NOMO-1 treated with dmso at 0.1 percent for 144 hours (cell line): ENCODE data around the gene ENOPH1.
"Not testable (repeated sequence)": the region's sequence is repeated elsewhere in the genome, so short reads cannot be mapped to it uniquely, and the experiment has no call there.

Source experiments
- DNase-seq: peaks from one replicate; lab custom pipeline; 2025; ENCODE audit not compliant: unreplicated experiment; lab: John Stamatoyannopoulos, UW

Gene ENOPH1

DNA sequence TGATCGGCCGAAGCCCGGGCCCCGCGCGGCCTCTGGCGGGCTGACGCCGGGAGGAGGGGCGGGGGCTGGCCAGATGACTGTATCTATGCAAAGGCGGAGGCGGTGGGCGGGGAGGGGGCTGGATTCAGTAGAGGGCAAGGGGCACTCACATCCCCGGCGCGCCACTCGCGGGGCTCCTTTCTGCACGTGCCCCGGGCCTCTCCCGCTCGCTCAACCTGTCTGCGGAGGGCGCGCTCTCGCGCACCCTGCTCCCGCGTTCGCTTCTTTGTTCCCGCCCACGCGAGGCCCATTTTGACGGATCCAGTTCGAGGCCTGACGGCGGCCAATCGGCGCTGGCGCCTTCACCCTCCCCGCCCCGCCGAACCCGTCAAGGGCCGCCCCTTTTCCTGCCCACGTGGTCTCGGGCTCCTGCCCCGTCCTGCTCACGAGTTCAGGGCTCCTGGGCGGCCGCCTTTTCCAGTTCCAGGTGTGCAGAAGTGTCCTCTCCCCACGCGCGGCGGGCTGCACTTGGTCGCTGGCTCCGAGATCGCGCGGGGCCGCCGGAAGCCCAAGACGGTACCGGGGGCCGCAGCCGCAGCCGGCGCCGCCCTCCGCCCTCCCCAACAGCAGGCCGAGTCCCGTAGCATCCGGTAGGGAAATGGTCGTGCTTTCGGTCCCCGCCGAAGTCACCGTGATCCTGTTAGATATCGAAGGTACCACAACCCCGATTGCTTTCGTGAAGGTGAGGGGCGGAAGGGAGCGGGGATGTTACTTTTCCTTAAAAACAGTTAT, at the start of gene ENOPH1, which contains the start of gene HNRNPDL:
ENOPH1 (plus strand) TSS at position 398 of the 771 bp plus-strand sequence; CDS start at position 638, 240 bp downstream.
HNRNPDL (minus strand) TSS at position 270 of the 771 bp plus-strand sequence. CDS start 772 bp downstream, outside the sequence.
- peak; percentile 94 for DNase-seq

DNA sequence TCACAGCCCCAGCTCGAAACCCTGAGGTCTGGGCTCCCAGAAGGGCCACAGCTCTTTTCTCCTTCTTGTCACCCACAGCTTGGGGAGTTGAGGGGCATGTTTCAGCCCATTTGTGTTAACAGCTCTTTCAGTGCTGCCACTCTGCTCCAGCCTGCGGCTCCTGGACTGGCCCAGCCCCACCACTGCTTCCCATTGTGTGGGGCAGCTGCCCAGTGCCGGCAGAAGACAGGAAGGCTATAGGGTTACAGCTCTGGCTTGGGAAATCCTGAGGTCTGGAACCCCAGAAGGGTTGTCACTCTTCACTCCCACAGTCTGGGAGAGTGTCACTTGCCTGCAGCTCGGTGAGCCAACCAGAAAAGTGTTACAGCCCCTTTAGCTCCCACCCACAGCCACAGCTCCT, 49.6 kb upstream of the ENOPH1 start:
- no peak for DNase-seq

DNA sequence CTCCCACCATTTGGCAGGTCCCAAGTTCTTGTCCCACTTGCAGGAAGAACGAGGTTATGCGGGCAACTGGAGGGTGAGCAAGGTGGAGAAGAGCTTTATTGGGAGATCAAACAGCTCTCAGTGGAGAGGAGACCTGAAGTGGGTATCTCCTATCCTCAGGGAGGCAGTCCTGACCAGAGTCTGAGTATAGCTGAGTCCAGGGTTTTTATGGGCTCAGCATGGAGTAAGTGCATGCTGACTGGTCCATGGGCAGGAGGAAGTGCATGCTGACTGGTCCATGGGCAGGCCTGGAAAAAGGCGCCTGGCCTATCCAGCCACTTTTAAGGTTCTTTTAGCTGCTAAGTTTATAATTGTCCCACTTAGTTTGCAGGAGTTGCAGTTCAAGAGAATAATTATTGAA, 49.2 kb upstream of the ENOPH1 start:
- DNase-seq: no peak

DNA sequence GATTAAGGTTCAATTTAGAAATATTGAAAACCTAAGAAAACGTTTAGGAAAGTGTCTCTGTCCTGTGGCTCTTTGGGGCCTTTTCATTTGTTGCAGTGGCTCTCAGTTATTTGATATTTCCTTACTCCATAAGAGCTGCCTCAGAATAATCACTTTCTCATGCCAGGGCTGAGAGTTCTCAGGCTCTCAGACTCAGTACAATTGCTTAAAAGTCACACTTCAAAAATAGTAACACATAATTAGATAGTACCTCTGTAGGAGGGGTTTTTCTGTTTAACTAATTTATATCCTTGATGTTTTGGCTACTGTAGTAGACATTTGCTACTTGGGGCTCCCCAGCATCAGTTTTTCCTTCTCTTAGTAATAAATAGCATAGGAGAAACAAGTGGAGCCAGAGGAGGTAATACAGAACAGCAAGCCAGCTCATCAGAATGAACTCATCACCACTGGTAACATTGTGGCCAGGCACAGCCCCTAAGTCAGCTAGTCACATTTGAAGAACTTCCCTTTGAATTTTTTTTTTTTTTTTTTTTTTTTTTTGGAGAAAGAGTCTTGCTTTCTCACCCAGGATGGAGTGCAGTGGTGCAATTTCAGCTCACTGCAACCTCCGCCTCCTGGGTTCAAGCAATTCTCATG, 48.6 kb upstream of the ENOPH1 start:
- no peak for DNase-seq

DNA sequence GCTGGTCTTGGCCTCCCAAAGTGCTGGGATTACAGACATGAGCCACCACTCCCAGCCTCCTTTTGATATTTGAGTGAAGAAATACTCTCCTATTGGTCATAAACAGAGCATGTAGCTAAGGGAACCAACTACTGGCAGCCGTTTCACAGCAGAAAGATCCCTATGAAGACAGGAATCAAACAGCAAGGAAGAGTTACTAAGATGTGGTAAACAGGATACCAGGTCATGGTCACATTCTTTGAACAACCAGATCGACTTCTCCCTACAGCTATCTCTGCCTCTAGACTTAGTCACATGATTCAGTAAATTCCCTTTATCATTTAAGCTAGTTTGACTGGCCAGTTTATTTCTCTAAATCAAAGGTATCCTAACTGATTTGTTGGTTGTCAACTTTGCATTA, 47.6 kb upstream of the ENOPH1 start:
- DNase-seq: no peak

DNA sequence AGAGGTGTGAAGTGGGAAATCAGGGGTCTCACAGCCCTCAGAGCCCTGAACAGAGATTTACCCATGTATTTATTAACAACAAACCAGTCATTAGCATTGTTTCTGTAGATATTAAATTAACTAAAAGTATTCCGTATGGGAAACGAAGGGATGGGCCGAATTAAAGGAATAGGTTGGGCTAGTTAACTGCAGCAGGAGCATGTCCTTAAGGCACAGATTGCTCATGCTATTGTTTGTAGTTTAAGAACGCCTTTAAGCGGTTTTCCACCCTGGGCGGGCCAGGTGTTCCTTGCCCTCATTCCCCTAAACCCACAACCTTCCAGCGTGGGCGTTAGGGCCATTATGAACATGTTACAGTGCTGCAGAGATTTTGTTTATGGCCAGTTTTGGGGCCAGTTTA, 44.1 kb upstream of the ENOPH1 start:
- not testable (repeated sequence) for DNase-seq

DNA sequence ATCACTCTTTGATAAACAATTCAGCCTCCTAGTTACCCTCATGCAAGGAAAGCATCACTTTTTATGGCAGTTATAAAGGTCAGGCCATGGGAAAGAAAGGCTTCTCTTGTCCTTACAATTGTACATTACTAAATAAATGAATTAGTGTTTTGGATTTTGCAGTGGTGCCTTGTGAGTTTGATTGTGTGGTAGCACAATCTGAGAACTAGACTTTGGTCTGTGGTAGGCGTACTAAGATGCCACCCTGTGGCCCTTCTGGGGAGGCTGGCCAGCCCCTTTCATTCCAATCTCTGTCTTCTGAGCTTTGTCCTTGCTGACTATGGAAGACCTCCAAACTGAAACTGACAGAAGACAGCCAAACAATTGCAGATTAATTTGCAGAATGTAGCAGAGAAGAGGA, 42.0 kb upstream of the ENOPH1 start:
- DNase-seq: no peak

DNA sequence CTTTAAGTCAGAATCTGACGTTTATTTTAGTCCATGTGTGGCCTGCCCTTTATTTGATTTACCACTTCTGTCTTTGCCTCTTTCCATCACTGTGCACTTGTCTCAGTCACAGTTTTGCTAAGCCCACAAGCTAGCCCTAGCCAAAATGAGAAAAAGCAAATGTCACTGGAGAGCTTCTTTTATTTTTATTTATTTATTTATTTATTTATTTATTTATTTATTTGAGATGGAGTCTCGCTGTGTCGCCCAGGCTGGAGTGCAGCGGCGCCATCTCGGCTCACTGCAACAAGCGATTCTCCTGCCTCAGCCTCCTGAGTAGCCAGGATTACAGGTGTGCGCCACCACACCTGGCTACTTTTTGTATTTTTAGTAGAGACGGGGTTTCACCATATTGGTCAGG, 40.3 kb upstream of the ENOPH1 start:
- DNase-seq: not testable (repeated sequence)

DNA sequence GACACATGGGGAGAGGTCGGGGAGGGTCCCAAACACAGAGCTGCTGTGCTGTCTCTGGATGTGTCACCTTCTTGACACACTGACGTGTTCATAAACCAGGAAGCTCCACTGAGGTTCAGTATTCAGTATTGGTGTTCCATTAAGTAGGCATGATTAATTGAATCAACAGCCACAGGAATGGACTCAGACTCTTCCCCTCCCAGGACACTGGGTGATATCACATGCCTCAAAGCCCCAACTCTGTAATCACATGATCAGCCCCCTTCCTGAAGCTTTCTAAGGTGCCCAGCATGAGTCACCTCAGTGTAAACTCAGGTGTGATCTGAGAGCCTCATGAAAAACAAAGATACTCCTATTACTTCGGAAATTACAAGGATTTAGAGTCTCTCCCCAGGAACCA, 35.5 kb upstream of the ENOPH1 start:
- DNase-seq: no peak

DNA sequence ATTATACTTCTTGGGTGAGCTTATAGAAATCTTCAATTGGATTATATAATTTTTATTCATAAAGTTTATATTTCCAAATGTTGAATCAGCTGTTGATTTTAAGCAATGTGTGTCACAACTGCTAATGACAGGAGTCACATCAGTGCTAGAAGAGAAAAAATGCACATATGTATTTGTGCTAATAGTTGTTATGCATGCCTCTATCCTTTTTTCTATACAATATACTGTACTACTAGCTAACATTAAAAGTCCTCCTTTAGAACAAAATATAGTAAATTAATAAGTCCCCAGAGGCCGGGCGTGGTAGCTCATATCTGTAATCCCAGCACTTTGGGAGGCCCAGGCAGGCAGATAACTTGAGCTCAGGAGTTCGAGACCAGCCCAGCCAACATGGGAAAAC, 32.9 kb upstream of the ENOPH1 start:
- no peak for DNase-seq

DNA sequence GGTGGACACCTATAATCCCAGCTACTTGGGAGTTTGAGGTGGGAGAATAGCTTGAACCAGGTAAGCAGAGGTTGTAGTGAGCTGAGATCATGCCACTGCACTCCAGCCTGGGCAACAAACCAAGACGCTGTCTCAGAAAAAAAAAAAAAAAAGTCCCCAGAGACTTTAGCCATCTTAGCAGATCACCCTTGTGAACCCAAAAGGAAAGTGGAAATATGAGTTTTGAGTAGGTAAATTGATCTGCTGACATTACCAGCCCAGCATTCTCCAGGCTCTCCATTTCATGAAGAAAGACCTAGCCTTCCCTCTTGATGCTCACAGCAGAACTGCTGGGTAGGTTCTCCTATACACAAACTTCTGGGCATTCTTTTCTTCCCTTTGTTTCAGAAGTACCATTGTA, 32.1 kb upstream of the ENOPH1 start:
- DNase-seq: no peak

DNA sequence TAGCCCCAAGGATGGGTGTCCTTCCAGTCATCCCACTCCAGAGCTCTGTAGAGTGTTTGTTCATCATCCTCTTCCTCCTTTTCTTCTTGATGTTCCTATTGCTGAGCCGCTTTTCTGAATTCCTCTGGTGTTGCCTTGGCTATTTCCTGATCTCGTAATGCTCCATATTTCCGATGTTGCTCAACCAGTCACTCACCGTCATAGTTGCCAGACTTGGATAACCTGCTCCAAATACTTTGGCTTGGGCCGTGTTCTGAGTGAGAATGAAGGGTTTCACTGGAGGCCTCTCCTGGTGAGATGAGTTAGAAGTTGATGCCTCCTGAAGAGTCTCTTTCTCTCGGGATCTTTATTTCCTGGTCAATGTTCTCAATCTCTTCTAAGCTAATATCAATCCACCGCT, 28.8 kb upstream of the ENOPH1 start:
- no peak for DNase-seq

DNA sequence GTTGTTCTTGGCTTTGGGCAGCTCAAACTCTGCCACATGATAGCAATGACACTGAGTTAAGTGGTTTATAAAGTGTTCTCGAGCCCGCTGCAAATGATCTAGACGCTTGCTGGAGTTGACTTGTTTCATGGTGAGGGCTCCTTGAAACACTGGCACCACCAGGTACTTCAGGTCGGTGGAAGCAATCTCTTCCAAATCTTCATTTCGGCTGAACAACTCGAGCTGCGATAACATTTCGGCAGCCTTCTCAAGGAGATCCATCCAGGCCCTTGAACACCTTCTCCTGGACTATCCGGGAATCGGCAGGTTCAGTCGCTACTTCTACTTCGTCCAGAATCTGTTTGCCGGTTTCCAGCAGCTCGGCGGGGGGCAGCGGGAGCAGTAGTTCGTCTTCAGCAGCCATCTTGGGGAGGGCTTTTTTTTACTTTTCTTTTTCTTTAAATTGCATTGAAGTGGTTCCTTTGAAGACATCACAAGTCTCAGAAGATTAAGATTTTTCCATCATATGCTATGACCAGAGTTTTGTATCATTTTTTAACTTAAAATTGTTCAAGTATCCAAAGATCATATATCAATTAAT, 28.1 kb upstream of the ENOPH1 start:
- DNase-seq: no peak

DNA sequence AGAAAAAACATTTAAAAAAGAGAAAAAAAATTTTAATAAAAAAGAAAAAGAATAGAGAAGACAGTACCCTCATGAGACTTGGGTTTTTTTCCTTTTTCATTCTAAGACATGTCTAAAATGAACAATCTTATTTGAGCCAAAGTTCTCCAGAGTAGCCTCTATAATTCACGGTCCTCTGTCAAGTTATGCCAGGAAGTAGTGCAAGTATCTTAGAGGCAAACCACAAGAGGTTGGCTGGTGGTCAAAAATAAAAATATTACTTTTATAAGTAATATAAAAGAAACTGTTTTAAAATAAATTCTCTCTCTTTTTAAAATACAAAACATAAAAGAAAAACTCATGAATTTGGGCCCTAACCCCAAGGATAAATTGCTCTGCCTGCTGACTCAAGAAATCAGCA, 26.7 kb upstream of the ENOPH1 start:
- no peak for DNase-seq

DNA sequence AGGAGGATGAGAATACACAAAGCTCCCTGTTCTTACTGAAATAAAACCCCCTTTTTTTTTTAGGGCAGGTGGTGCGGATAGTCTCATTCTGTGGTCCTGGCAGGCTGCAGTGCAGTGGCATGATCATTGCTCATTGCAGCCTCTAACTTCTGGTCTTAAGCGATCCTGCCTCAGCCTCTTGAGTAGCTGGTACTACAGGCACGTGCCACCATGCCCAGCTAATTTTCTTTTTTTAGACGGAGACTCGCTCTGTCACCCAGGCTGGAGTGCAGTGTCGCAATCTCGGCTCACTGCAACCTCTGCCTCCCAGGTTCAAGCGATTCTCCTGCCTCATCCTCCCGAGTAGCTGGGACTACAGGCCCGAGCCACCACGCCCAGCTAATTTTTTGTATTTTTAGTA, 15.3 kb upstream of the ENOPH1 start:
- DNase-seq: not testable (repeated sequence)

DNA sequence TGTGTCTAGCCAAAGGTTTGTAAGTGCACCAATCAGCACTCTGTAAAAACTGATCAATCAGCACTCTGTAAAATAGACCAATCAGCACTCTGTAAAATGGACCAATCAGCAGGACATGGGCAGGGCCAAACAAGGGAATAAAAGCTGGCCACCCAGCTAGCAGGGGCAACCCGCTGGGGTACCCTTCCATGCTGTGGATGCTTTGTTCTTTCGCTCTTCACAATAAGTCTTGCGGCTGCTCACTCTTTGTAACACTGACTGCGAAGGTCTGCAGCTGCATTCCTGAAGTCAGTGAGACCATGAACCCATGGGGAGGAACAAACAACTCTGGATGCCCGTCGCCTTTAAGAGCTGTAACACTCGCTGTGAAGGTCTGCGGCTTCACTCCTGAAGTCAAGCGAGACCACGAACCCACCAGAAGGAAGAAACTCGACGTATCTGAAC, 14.4 kb upstream of the ENOPH1 start:
- DNase-seq: no peak

DNA sequence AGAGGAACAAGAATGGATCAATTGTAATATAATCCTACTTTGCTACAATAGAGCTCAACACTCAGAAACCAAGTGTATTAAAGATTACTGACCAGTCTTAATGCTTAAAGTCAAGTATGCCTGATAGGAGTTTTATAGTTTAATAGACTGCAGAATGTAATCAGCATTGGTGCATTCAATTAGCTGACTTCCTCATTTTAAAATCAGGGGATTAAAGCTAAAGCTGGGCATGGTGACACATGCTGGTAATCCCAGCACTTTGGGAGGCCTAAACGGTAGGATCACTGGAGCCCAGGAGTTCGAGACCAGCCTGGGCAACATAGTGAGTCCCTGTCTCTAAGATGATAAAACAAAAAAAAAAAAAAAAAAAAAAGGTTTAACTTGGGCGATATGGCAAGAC, 10.9 kb upstream of the ENOPH1 start:
- DNase-seq: no peak

DNA sequence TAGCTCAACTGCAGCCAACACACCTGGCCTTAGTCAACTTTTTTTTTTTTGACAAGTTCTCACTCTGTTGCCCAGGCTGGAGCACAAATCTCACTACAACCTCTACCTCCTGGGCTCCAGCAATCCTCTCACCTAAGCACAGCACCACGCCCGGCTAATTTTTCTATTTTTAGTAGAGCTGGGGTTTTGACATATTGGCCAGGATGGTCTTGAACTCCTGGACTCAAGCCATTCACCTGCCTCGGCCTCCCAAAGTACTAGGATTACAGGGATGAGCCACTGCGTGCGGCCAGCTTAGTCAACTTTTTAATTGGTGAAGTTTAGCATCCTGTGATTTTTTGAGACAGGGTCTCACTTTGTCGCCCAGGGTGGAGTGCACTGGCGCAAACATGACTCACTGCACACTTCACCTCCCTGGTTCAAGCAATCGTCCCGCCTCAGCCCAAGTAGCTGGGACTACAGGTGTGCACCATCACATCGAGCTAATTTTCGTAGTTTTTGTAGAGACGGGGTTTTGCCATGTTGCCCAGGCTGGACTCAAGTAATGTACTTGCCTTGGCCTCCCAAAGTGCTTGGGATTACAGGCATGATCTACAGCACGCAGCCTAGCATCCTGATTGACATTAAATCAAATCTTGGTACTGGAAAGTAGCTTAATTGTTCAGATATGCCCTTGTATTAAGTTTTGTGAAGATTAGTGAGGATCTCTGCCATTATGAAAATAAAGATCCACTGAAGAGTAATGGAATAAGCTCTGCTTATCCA, 8.4 kb upstream of the ENOPH1 start:
- no peak for DNase-seq

DNA sequence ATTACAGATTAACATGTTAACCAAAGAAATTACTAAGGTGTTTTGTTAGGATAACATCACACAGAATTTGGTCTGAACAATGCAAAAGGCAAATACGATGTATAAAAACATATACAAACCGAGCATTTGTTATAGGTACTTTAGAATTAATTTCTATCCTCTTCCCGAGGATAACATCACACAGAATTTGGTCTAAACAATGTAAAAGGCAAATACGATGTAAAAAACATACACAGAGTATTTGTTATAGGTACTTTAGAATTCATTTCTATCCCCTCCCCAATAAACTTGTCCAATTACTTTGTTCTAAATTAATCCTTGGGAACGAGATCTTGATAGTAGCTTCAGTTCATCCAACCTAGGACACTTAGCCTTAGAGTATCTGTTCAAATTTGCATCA, 7.8 kb upstream of the ENOPH1 start:
- no peak for DNase-seq

DNA sequence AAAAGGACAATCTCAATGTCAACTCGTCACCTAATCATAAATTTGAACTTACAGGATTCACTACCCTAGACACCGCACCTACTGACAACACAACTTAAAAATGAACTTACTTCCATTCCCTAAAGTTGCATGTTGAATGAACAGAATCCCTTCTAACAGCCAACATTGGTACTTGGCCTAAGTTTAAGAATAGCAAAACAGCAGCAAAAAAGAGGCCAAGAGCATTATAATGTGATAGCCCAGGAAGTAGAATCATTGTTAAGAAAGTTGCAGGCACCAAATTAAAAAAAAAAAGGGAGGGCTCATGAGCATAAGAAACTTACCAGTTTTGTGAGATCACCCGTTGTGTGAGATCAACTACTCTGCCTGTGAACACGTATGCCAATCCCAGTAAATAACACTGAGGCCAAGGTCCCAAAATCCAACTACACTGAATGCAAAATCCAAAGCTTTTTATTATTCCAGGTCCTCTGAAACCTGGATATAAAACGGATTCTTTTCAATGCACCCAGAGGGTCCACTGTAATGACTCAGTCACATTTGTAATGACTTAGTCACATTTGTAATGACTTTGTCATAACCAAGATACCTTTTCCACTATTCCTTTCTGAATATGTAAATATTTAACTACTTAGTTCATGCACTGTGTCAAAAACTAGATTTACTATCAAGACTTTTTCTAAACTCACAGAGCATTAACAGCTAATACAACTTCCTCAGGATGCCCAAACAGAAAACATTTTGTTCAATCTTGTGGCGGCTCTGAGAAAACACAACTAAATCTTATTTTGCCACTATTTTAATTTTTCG, 6.9 kb upstream of the ENOPH1 start:
- no peak for DNase-seq

DNA sequence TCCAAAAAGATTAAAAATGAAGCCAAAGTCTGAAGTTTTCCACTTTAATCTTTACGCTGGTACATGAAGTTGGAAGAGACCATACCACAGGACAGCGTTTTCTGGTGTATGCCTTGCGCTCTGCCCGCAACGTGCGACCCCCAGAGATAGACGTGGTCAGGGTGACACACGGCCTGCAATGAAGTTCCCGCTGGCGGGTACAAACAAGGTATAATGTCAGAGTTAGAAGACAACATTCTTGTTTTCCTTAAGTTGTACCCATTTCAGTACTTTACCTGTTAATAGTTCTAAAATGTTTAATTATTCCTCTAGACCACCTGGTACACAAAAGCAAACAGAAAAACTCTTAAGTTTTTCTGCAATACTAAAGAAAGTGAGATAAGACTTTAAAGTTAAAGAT, 4.9 kb upstream of the ENOPH1 start:
- no peak for DNase-seq
